Measurements from ENCODE around the gene JAKMIP1. TPM values are rescaled to one million over a fixed set of nuclear protein-coding genes. Genes with fewer than 3 reads are reported as not detected.

Gene JAKMIP1
- total RNA-seq, 1 experiment from 2014 or later, result 0.05 TPM

DNA sequence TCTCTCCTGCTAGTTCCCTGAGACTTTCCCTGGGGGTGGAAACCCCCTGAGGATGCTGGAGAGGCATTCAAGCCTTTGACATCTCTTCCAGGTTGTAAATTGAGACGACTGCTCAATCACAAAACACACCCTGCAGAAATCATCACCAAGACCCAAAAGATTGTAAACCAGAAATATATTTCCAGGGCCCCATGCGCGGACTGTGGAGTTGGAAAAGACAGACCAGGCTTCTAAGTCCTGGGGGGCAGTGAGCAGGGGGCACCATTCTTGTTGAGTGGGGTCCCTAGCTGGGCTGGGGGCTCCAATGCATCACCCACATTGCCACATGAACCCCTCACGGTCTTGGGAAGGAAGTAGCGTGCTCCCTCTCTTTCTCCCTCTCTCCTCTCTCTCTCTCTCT lies 94.2 kb downstream of the JAKMIP1 start:
- DNase-seq (ENCODE audit: extremely low read depth, low read depth), result no peak

DNA sequence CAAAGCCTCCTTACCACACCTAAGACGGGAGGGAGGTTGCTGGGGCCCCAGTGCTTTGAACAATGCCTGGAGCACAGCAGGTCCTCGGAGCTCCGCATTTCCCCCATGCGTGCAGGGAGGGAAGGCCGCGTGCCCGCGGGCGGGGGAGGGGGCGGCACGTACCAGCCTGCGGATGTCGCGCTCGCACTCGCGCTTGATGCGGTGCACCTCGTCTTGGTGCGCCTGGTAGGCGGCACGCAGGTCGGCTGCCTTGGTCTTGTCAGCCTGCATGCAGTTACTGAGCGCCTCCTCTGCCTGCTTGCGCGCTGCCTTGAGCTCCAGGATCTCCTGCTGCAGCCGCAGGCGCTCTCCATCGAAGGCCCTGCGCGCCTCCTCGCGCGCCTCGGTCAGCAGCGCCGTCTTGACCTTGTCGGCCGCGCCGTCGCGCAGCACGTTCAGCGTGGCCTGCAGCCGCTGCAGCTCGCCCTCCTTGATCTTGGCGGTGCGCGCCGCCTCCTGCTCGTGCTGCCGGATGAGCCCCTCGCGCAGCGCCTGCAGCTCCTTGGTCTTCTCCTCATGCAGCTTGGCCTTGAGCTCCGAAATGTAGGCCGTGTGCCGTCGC lies 94.9 kb downstream of the JAKMIP1 start:
- DNase-seq (ENCODE audit: extremely low read depth, low read depth), result no peak

DNA sequence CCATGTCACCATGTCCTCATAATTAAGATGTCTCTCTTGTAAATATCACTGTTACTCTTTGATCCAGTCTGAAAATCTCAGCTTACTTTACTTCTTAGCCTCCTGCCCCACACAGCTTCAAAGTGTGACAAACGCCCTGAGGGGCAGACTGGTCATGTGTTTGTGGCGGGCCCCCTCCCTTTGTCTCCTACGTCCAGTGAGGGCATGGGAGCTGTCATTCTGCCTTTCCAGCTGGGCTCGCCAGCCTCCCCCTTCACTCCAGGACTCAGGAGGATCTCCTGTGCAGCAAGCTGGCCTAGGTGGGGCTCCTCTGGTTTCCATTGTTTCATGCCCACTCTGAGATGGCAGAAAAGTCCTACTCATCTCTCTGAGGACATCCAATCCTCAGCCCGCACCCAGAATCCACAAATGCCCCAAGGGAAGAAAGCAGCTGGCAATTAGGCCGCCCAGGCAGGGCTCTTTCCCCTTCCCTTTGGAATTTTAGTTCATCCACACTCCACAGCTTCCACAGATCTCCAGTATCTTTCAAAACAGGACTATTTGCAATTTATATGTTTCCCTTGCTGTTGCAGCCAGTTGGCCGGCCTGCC lies 95.7 kb downstream of the JAKMIP1 start:
- no peak for DNase-seq (ENCODE audit: extremely low read depth, low read depth)

DNA sequence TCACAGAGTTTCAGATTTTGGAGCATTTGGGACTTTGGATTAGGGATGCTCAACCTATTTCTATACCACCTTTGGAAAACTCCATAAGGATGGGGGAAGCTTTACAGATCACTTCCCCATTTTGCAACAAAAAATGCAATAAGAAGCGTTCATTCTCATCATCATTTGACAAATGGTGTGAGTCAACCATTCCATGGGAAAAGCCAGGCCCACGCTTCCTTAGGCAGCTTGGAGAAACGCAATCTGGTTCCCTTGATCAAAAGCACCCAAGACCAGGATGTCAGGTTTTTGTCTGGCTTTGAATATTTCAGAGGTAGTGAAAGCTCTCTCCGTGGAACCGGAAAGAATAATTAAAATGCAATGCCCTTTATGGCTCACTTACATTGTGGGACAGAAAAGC lies 102.8 kb downstream of the JAKMIP1 start:
- no peak for DNase-seq (ENCODE audit: extremely low read depth, low read depth)

DNA sequence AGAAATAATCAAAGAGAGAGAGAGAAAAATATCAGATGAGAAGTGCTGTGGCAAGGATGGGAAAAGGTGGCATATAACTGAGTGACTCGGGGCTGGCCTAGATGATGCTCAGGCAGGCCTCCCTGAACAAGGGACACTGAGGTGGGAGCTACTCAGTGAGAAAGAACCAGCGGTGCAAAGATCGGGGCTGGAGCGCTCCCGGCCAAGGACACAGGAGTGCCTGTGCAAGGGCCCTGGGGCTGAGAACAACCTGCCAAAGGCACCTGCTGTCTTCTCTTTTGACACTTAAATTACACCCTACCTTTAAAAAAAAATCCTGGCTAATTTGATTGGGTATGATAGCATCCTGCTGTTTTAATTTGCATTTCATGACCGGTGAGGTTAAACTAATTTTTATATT lies 104.5 kb downstream of the JAKMIP1 start:
- DNase-seq (ENCODE audit: extremely low read depth, low read depth), result no peak

DNA sequence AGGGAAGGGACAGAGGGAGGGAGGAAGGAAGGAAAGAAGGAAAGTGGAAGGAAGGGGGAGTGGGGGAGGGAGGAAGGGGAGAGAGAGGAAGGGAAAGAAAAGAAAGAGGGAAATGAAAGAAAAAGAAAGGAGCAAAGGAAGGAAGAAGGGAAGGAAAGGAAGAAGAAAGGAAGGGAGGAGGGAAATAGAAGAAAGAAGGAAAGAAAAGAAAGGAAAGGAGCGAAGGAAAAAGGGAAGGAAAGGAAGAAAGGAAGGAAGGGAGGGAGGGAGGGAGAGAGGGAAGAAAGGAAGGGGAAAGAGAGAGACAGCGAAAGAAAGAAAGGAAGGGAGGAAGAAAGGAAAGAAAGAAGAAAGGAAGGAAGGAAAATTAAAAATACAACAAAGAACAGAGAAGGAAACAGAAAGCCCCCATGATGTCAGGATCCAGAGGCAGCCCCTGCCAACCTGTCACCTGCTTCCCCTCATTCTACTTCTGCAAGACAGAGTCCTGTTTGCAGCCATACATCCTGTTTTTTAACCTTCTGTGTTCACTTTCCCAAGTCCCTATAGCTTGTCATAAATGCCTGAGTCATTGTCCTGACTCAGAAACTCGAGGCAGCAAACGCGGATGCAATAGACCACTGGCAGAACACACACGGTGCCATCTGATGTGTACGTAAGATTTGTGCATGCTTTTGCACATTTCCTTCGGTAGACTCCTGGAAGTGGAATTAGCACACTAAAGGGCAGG lies 105.2 kb downstream of the JAKMIP1 start:
- peak; percentile 43 for DNase-seq (ENCODE audit: extremely low read depth, low read depth)

DNA sequence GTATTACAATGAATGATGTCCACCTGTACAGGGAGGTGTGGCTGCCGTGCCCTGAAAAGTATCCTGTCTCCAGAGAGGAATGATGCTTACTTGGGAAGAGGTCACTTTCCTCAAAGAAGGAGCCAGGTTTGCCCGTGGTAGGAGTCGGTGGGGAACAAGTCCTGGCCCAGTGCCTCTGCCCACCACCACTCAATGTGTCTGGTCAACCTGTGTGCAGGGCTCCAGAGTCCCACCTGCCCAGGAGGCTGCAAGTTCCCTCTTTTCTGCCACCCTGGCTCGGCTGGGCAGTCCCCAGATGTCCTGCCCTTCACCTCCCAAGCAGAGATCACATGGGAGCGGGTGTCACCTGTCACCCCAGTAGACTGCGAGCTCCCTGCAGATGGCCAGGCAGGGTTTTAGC lies 106.7 kb downstream of the JAKMIP1 start:
- DNase-seq (ENCODE audit: extremely low read depth, low read depth), result no peak

DNA sequence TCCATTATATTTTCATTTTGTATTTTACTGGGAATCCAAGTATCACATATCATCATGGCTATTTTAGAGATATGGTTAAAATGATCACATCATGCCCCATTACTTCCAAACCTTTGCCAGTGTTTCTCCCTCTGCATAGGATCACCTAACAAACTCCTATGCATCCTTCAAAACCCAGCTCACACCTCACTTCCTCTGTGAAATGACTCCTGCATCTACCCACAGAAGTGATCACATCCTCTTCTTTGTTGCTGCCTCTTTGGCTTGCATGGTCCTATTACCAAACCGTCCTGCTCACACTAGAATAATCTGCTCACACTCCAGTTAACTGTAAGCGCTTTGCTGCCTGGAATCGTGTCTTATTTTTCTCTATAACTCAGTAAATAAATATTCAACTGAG lies 107.4 kb downstream of the JAKMIP1 start:
- no peak for DNase-seq (ENCODE audit: extremely low read depth, low read depth)

DNA sequence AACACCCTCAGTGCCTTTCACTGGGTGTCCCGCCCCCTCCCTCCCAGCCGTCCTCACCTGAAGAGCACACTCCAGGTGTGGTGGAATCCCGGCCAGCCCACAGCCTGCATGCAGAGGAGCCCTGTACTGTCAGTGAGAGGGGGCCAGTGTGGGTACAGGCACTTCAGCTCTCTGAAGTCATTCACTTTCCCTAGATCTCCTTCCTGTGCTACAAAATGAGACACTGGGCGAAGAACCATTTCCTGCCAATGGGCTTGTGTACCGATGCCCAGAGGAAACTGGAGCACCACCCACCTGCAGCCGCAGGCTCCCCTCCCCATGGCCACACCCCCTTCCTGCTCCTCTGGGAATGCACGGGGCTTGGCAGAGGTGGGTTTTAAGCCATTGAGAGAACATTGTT lies 108.2 kb downstream of the JAKMIP1 start:
- DNase-seq (ENCODE audit: extremely low read depth, low read depth), result no peak

DNA sequence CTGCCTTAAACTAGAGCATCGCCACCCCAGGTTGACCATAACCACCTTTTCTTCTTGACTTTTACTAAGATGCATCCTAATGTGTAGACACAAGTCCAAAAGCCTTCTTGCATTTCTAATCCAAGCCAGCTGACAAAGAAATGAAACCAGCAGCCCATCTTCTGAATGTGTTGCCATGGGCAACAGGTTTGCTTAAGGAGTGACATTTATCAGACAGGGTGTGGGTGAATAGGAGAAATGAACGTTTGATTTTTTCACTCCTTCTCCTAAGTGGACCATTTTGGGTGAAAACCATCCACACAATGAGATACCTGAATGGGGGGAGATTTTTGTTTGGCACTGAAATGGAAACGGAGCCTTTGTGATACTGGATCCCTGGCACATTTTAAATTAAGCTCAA lies 109.4 kb downstream of the JAKMIP1 start:
- DNase-seq (ENCODE audit: extremely low read depth, low read depth), result no peak

DNA sequence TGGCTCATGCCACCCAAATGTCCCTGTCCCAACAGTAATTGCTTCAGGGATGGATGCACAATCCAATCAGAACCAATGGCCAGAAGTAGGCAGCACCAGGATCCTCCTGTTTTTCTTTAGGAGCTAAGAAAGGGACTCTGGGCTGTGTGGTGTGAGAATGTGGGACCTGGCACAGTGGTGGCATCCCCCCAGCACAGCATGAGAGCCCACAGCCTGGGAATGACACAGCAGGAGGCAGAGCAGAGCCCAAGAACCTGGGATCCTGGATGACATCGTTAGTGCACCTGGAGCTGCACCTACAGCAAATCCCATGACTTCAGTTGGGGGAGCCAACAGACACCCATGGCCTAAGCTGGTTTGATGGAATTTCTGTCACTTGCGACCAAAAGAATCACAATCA lies 111.4 kb downstream of the JAKMIP1 start:
- DNase-seq (ENCODE audit: extremely low read depth, low read depth), result no peak

DNA sequence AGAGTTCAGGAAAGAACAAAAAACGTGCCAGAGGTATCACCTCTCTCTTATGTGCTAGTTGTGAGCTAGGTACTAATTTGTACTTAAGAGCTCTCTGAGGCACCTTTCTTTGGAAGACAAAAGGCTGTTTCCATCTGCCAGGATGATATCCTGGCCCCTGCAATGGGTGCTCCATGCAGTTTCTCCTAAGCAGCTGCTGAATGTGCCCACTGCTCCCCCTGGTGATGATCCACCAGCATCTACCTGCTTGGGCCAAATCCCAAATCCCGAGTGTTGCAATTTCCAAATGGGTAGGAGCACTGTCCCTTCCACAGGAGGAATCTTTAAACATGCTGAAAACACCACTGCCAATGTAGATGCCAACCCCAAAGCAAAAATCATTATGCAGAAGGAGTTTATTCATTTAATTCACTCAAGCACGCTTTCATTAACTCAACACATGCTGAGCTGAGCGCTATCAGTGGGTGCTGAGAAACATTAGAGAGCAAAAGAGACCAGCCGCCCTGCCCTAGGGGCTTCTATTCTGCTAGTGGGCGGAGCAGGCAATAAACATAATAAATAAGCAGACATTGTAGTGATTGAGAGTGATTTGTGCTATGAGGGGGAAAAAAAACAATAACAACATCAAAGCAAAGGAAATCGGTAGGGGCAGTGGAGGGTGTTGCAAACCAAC lies 112.5 kb downstream of the JAKMIP1 start:
- DNase-seq (ENCODE audit: extremely low read depth, low read depth), result peak; percentile 40

DNA sequence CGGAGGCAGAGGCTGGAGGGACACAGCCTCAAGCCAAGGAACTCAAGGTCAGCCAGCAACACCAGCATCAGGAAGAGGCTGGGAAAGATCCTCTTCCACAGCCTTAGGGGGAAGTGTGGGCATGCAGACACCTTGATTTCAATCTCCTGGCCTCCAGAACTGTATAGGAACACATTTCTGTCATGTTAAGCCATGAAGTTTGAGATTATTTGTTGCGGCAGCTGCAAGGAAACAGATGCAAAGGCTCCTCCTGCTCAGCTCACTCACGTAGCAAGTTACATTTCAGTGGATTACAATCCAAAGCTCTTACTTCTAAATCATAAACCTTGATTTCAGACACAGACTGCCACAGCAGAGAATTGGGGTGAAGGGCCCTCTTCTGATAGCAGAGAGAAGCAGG lies 113.5 kb downstream of the JAKMIP1 start:
- DNase-seq (ENCODE audit: extremely low read depth, low read depth), result no peak

DNA sequence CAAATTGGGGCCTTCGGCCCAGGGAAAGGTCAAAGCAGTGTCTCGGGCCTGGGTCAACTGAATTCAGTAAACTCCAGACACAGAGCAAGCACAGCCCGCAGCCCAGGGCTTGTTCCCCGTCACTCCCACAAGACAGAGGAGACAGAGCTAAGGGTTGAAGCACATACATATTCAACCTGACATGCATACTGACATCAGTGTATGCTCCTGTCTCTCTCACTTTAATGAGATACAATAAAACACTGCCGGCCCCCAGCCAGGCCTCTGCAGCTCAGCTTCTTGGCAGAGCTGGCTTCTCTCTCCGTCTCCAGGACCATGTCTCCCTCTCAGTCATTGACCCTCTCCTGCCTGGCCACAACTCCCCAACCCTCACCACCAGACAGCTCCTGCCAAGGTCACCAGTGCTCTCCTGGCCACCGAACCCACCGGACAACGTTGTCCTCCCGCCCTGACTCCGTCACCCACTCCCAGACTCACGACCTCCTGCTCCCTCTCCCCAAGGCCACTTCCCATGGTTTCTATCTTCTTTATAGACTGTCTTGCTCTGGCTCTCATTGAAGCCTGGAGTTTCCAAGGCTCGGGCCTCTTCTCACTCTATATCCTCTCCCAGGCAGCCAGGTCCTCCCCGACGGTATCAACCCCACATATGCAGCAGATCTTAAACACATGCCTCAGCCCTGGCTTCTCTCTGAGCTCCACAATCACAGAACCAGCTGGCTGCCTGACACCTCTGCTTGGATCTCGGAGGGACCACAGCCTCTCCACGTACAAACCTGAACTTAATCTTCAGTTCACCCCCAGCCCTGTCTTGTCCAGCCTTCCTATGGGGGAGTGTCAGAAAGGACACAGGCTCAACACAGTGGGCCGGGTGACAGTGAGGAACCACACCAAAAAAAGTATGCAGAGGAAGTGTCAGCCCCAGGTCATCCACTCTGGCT lies 114.4 kb downstream of the JAKMIP1 start:
- no peak for DNase-seq (ENCODE audit: extremely low read depth, low read depth)

DNA sequence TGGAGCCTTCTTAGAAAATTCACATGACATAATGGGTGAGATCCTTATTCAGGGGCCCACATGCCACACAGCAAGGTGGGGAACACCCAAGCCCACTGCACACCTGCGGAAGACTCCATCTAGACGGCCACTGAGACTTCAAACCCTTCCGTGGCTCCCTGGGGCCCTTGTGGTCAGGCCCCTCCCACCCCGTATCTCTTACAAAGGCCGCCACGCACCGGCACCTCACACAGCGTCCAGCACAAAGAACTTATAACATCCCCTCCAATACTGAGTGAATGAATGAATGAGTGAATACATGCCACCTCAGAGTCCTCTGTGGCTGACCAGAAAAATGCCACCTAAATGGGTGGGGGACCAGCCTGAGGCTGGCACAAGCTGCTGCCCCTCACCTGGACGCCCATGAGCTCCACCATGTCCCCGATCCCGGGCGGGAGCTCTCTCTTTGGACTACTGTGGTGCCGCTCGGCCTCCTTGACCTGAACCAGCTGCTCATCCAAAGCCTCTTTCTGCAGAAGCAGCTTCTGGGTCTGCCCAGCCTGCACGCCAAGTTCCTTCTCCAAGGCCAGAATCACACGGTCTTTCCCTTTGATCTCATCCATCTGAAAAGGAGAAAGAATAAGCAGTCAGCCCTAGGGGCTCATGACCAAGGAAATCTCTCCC lies 115.2 kb downstream of the JAKMIP1 start:
- no peak for DNase-seq (ENCODE audit: extremely low read depth, low read depth)

DNA sequence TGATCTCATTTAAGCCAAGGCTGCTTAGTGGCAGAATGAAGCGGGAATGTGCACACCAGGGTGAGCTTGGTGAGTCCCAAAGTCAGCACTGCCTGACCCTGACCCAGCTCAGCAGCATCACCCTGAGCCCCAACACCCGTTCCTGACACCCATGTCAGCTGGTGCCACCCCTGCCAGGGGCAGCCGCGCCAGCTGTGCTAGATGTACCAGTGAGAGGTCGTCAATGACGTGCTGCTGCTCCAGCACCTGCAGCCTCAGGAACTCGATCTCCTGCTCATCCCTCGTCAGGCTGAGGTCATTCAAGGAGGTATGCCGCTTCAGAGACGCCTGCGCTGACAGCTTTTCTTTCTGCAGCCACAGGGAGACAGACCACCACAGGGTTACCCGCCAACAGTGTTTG lies 120.4 kb downstream of the JAKMIP1 start:
- DNase-seq (ENCODE audit: extremely low read depth, low read depth), result no peak

DNA sequence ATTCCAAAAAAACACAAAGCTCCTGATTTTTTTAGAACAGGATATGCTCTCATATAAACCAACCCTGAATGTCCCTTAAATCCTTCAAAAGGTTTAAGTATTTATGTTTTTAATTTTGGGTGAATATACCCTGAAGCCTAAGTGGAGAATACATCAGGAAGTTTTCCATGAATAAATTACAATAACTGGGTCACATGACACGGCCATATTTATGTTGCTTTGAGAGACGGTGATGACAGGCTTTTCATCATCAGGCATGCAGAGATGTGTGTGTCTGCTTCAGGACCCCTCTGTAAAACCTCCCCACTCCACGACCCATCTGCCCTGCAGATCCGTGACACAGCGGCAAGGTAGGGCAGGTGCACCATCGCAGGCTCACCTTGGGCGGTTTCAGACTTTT lies 121.8 kb downstream of the JAKMIP1 start:
- DNase-seq (ENCODE audit: extremely low read depth, low read depth), result no peak

DNA sequence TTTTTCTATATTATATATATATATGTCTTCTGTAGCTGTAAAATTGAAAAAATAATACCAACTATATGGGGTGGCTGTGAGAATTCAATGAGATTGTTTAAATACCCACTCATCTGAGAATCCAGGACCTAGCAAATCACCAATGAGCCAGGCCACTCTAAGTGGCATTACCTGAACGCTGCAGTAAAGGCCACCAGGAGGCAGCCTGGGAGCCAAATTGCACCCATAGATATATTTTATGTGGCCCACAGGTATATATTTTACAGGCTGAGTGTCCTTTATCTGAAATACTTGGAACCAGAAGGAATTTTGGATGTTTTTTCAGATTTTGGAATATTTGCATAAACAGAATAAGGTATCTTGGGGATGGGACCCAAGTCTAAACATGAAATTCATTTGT lies 124.0 kb downstream of the JAKMIP1 start:
- DNase-seq (ENCODE audit: extremely low read depth, low read depth), result no peak

DNA sequence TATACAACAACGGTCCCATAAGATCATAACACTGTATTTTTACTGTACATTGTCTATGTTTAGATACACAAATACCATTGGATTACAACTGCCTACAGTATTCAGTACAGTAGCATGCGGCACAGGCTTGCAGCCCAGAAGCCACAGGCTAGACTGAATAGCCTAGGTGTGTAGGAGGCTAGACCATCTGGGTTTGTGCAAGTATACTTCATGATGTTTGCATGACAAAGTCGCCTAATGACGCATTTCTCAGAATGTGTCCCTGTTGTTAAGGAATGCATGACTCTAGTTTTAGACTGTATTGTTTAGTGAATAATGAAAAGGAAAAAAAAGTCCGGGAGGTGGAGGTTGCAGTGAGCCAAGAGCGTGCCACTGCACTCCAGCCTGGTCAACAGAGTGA lies 125.6 kb downstream of the JAKMIP1 start:
- no peak for DNase-seq (ENCODE audit: extremely low read depth, low read depth)
